ENCODE results near the gene MCUR1. TPM values are rescaled to one million over a fixed set of nuclear protein-coding genes. Genes with fewer than 3 reads are reported as not detected.
"Not testable (repeated sequence)": the region's sequence is repeated elsewhere in the genome, so short reads cannot be mapped to it uniquely, and the experiment has no call there.

The MCUR1 gene
- total RNA-seq, 1 experiment from 2014 or later, result 28.6 TPM

- Histone ChIP-seq H3K4me1 (ENCODE audit: insufficient read depth, low read length) (no peaks in the 10 kb centered on the region), H3K79me2 (ENCODE audit: low read length) (no peaks in the 10 kb centered on the region), H3K4me2 (ENCODE audit: low read length) (no peak overlapping the region), H3K9me2 (replicated peaks; ENCODE audit: low read length) (no peaks in the 10 kb centered on the region), H3K27ac (ENCODE audit: low read length) (no peak overlapping the region), H3K9me3 (ENCODE audit: low read length) (no peaks in the 10 kb centered on the region), H3K27me3 (ENCODE audit: low read length) (no peaks in the 10 kb centered on the region), H3K36me3 (ENCODE audit: low read depth, low read length) (no peaks in the 10 kb centered on the region), H2AFZ (ENCODE audit: low read length) (no peak overlapping the region), H3K4me3 (ENCODE audit: low read length) (no peak overlapping the region), H4K20me1 (ENCODE audit: low read length) (no peaks in the 10 kb centered on the region), H3F3A (ENCODE audit: low read length, unreplicated experiment) (no peaks in the 10 kb centered on the region), H3K9ac (ENCODE audit: low read length) (no peak overlapping the region)
- ChIA-PET POLR2A (ENCODE audit: unreplicated experiment) (no interaction called here), CTCF (no interaction called here)
- ATAC-seq (no peak), DNase-seq (no peak)
- intact Hi-C loops (cut with micrococcal nuclease), result no loop called here
- no TSS peak for BruUV-seq (replicated peaks)
- TF ChIP-seq EZH2 (IDR thresholded peaks at IDR 0.05; ENCODE audit: low read length, unreplicated experiment) (no peak), EZH2phosphoT487 (IDR thresholded peaks at IDR 0.05; ENCODE audit: borderline replicate concordance, low read length) (no peak), CTCF (conservative IDR thresholded peaks at IDR 0.05; ENCODE audit: low read depth, low read length) (no peak)
Observed at GRCh38 chr6:13778028-13778427, 36.3 kb downstream of the MCUR1 start.

GRCh38 chr6:13776602-13777001, 37.8 kb downstream of the MCUR1 start:
- BruUV-seq (replicated peaks), result no TSS peak
- no peak overlapping the region for H3K27ac ChIP-seq (ENCODE audit: low read length)
- no peaks in the 10 kb centered on the region for H3K36me3 ChIP-seq (ENCODE audit: low read depth, low read length)
- H3K79me2 ChIP-seq (ENCODE audit: low read length), result no peaks in the 10 kb centered on the region
- no peaks in the 10 kb centered on the region for H3F3A ChIP-seq (ENCODE audit: low read length, unreplicated experiment)
- CTCF ChIA-PET, result no interaction called here
- H3K9ac ChIP-seq (ENCODE audit: low read length), result no peak overlapping the region
- no peak overlapping the region for H2AFZ ChIP-seq (ENCODE audit: low read length)
- H3K9me2 ChIP-seq (replicated peaks; ENCODE audit: low read length), result no peaks in the 10 kb centered on the region
- intact Hi-C loops (cut with micrococcal nuclease), result no loop called here
- H3K4me2 ChIP-seq (ENCODE audit: low read length), result no peak overlapping the region
- no peaks in the 10 kb centered on the region for H3K9me3 ChIP-seq (ENCODE audit: low read length)
- ATAC-seq (no peak), DNase-seq (no peak)
- TF ChIP-seq CTCF (conservative IDR thresholded peaks at IDR 0.05; ENCODE audit: low read depth, low read length) (no peak), EZH2 (IDR thresholded peaks at IDR 0.05; ENCODE audit: low read length, unreplicated experiment) (no peak), EZH2phosphoT487 (IDR thresholded peaks at IDR 0.05; ENCODE audit: borderline replicate concordance, low read length) (no peak)
- H4K20me1 ChIP-seq (ENCODE audit: low read length), result no peaks in the 10 kb centered on the region
- no peaks in the 10 kb centered on the region for H3K27me3 ChIP-seq (ENCODE audit: low read length)
- POLR2A ChIA-PET (ENCODE audit: unreplicated experiment), result no interaction called here
- H3K4me1 ChIP-seq (ENCODE audit: insufficient read depth, low read length), result no peaks in the 10 kb centered on the region
- no peak overlapping the region for H3K4me3 ChIP-seq (ENCODE audit: low read length)

GRCh38 chr6:13775466-13775865, 38.9 kb downstream of the MCUR1 start:
- H3K79me2 ChIP-seq (ENCODE audit: low read length); H2AFZ ChIP-seq (ENCODE audit: low read length); ATAC-seq; H3K36me3 ChIP-seq (ENCODE audit: low read depth, low read length); BruUV-seq (replicated peaks); CTCF ChIA-PET; H3K4me2 ChIP-seq (ENCODE audit: low read length); intact Hi-C loops (cut with micrococcal nuclease); H3K4me1 ChIP-seq (ENCODE audit: insufficient read depth, low read length); DNase-seq; H3K27ac ChIP-seq (ENCODE audit: low read length); H4K20me1 ChIP-seq (ENCODE audit: low read length); H3K9me3 ChIP-seq (ENCODE audit: low read length); H3F3A ChIP-seq (ENCODE audit: low read length, unreplicated experiment); H3K9me2 ChIP-seq (replicated peaks; ENCODE audit: low read length); H3K27me3 ChIP-seq (ENCODE audit: low read length); POLR2A ChIA-PET (ENCODE audit: unreplicated experiment); H3K9ac ChIP-seq (ENCODE audit: low read length); H3K4me3 ChIP-seq (ENCODE audit: low read length): not testable (repeated sequence)

- H3K9me2 ChIP-seq (replicated peaks; ENCODE audit: low read length); H3K27me3 ChIP-seq (ENCODE audit: low read length); H3K27ac ChIP-seq (ENCODE audit: low read length); H4K20me1 ChIP-seq (ENCODE audit: low read length); POLR2A ChIA-PET (ENCODE audit: unreplicated experiment); DNase-seq; H3K36me3 ChIP-seq (ENCODE audit: low read depth, low read length); intact Hi-C loops (cut with micrococcal nuclease); H3F3A ChIP-seq (ENCODE audit: low read length, unreplicated experiment); H3K9ac ChIP-seq (ENCODE audit: low read length); H3K9me3 ChIP-seq (ENCODE audit: low read length); CTCF ChIA-PET; H3K79me2 ChIP-seq (ENCODE audit: low read length); H3K4me2 ChIP-seq (ENCODE audit: low read length); H3K4me3 ChIP-seq (ENCODE audit: low read length); H3K4me1 ChIP-seq (ENCODE audit: insufficient read depth, low read length); H2AFZ ChIP-seq (ENCODE audit: low read length); ATAC-seq; BruUV-seq (replicated peaks): not testable (repeated sequence)
Observed at GRCh38 chr6:13772358-13773030, 41.9 kb downstream of the MCUR1 start.

Data from PC-3 (cell line).